Measurements from ENCODE around the gene NEURL2. TPM values are rescaled to one million over a fixed set of nuclear protein-coding genes. Genes with fewer than 3 reads are reported as not detected.

Gene NEURL2
- total and polyA plus RNA-seq, 4 donors: 3.7 to 14.5 (median 5.2) TPM

GRCh38 chr20:45924391-45925261 lies 33.6 kb upstream of the NEURL2 start:
- peaks cover 3 to 26% (median 18%) of the 10 kb centered on the region in 4 donors for H3K4me1 ChIP-seq (ENCODE audit: control insufficient read depth in 4 of 4, insufficient read depth in 4 of 4, low read length in 3 of 4)
- WGBS: 39% methylated on average over 21 of the region's 21 CpGs
- DNase-seq (ENCODE audit: low spot score): no peak
- peak overlapping the region in 1 of 2 donors; percentile 84 for H3K9ac ChIP-seq (ENCODE audit: low read depth in 1 of 2, low read length in 2 of 2)
- no peaks in the 10 kb centered on the region for H3K36me3 ChIP-seq (ENCODE audit: control insufficient read depth in 4 of 4, insufficient read depth in 3 of 4, low read depth in 1 of 4, low read length in 3 of 4)
- H3K9me3 ChIP-seq (ENCODE audit: control insufficient read depth in 4 of 4, low read length in 3 of 4): no peaks in the 10 kb centered on the region
- TF ChIP-seq GABPA (IDR thresholded peaks at IDR 0.05 in 1 of 2, conservative IDR thresholded peaks at IDR 0.05 in 1 of 2) (no peak), SP1 (IDR thresholded peaks at IDR 0.05) (peak; percentile 63), HNF4G (IDR thresholded peaks at IDR 0.05) (no peak), NR2F2 (IDR thresholded peaks at IDR 0.05) (peak; percentile 18), MAX (IDR thresholded peaks at IDR 0.05) (no peak), ZBTB33 (IDR thresholded peaks at IDR 0.05) (no peak), ATF3 (IDR thresholded peaks at IDR 0.05) (no peak), JUND (IDR thresholded peaks at IDR 0.05) (no peak), YY1 (IDR thresholded peaks at IDR 0.05) (no peak), RAD21 (IDR thresholded peaks at IDR 0.05) (peak in 1 of 2 donors; percentile 12), FOXA2 (IDR thresholded peaks at IDR 0.05) (no peak), FOXA1 (IDR thresholded peaks at IDR 0.05) (no peak), CTCF (IDR thresholded peaks at IDR 0.05; ENCODE audit: low read depth, low read length, missing input control) (no peak), HNF4A (conservative IDR thresholded peaks at IDR 0.05) (peak; percentile 24 to 56), TAF1 (conservative IDR thresholded peaks at IDR 0.05) (no peak)
- peak overlapping the region in 1 of 3 donors; percentile 32 for H3K4me3 ChIP-seq (ENCODE audit: low read depth in 1 of 3, low read length in 3 of 3)
- peak overlapping the region; percentile 33 to 65 for H3K27ac ChIP-seq (ENCODE audit: low read depth in 1 of 2, low read length in 2 of 2)
- H3K27me3 ChIP-seq (ENCODE audit: control insufficient read depth in 4 of 4, insufficient read depth in 4 of 4, low read length in 3 of 4): no peaks in the 10 kb centered on the region

- TF ChIP-seq FOXA2 (IDR thresholded peaks at IDR 0.05): no peak
- peak in 1 of 2 donors; percentile 15 for TF ChIP-seq HNF4A (conservative IDR thresholded peaks at IDR 0.05)
- TF ChIP-seq FOXA1 (IDR thresholded peaks at IDR 0.05): no peak
- TF ChIP-seq MAX (IDR thresholded peaks at IDR 0.05): no peak
- no peak for TF ChIP-seq RAD21 (IDR thresholded peaks at IDR 0.05)
- no peaks in the 10 kb centered on the region for H3K27me3 ChIP-seq (ENCODE audit: control insufficient read depth in 4 of 4, insufficient read depth in 4 of 4, low read length in 3 of 4)
- no peak overlapping the region for H3K9ac ChIP-seq (ENCODE audit: low read depth in 1 of 2, low read length in 2 of 2)
- no peaks in the 10 kb centered on the region for H3K9me3 ChIP-seq (ENCODE audit: control insufficient read depth in 4 of 4, low read length in 3 of 4)
- H3K4me3 ChIP-seq (ENCODE audit: low read depth in 1 of 3, low read length in 3 of 3): no peak overlapping the region
- H3K27ac ChIP-seq (ENCODE audit: low read depth in 1 of 2, low read length in 2 of 2): no peak overlapping the region
- no peaks in the 10 kb centered on the region for H3K36me3 ChIP-seq (ENCODE audit: control insufficient read depth in 4 of 4, insufficient read depth in 3 of 4, low read depth in 1 of 4, low read length in 3 of 4)
- peaks cover 3 to 23% (median 9%) of the 10 kb centered on the region in 4 donors for H3K4me1 ChIP-seq (ENCODE audit: control insufficient read depth in 4 of 4, insufficient read depth in 4 of 4, low read length in 3 of 4)
- 69% methylated on average over 11 of the region's 11 CpGs for WGBS
- DNase-seq (ENCODE audit: low spot score): no peak
Measured at GRCh38 chr20:45921337-45922189, 30.6 kb upstream of the NEURL2 start.
